ENCODE data around the gene PHOX2A. TPM values are rescaled to one million over a fixed set of nuclear protein-coding genes. Genes with fewer than 3 reads are reported as not detected.
"Not testable (repeated sequence)": the region's sequence is repeated elsewhere in the genome, so short reads cannot be mapped to it uniquely, and the experiment has no call there.

The PHOX2A gene
- polyA plus RNA-seq (ENCODE audit: insufficient read length in 3 of 3) = not detected
- long read RNA-seq, donor 1 = 0 reads
- long read RNA-seq, donor 2 = 0 reads
- long read RNA-seq, donor 3 = 0 reads
- long read RNA-seq, donor 4 = 0 reads
- long read RNA-seq, donor 5 = 0 reads
- long read RNA-seq, donor 6 = 0 reads
- long read RNA-seq, donor 7 = 0 reads
- long read RNA-seq, donor 8 = 0 reads
- long read RNA-seq, donor 9 = 0 reads
- long read RNA-seq, donor 10 = 0 reads
- long read RNA-seq, donor 11 = 0 reads
- long read RNA-seq, donor 12 = 0 reads
- long read RNA-seq, donor 13 = 0 reads
- long read RNA-seq, donor 14 = 0 reads
- long read RNA-seq, donor 15, transcript PHOX2A-201 (3 exons, 1,699 nt) = major isoform, 9 of 9 reads
- long read RNA-seq, donor 15, partial matches to known transcripts = 0 of 9 reads
- long read RNA-seq, donor 15, other reads (novel, unspliced or antisense) = 0 of 9 reads
- long read RNA-seq, donor 16, partial matches to known transcripts = 125 of 125 reads
- long read RNA-seq, donor 16, other reads (novel, unspliced or antisense) = 0 of 125 reads

- no peak for DNase-seq
These were observed at the start of gene PHOX2A for GRCh38 chr11:72244060-72244360. PHOX2A (minus strand) TSS chr11:72244176; CDS start chr11:72244004, 172 bp downstream.

- no peak for DNase-seq
These were observed 49.4 kb upstream of the PHOX2A start for GRCh38 chr11:72293391-72293790.

GRCh38 chr11:72292106-72292785 is 48.3 kb upstream of the PHOX2A start:
- DNase-seq = no peak

GRCh38 chr11:72290741-72291140 is 46.8 kb upstream of the PHOX2A start:
- not testable (repeated sequence) for DNase-seq

GRCh38 chr11:72287293-72287692 is 43.3 kb upstream of the PHOX2A start:
- no peak for DNase-seq

GRCh38 chr11:72283947-72284346 is 40.0 kb upstream of the PHOX2A start:
- no peak for DNase-seq

- DNase-seq = no peak
These were observed 36.8 kb upstream of the PHOX2A start for GRCh38 chr11:72280726-72281315.

- DNase-seq = no peak
These were observed 36.1 kb upstream of the PHOX2A start for GRCh38 chr11:72280037-72280436.

GRCh38 chr11:72278905-72279304 is 34.9 kb upstream of the PHOX2A start:
- no peak for DNase-seq

- no peak for DNase-seq
These were observed 30.5 kb upstream of the PHOX2A start for GRCh38 chr11:72274435-72274834.

- no peak for DNase-seq
These were observed 28.0 kb upstream of the PHOX2A start for GRCh38 chr11:72271980-72272379.

GRCh38 chr11:72267956-72268617 is 24.1 kb upstream of the PHOX2A start:
- no peak for DNase-seq

GRCh38 chr11:72266960-72267359 is 23.0 kb upstream of the PHOX2A start:
- not testable (repeated sequence) for DNase-seq

- no peak for DNase-seq
These were observed 22.0 kb upstream of the PHOX2A start for GRCh38 chr11:72265951-72266350.

- no peak for DNase-seq
These were observed 19.4 kb upstream of the PHOX2A start for GRCh38 chr11:72263361-72263760.

- no peak for DNase-seq
These were observed 16.6 kb upstream of the PHOX2A start for GRCh38 chr11:72260574-72260973.

- DNase-seq = no peak
These were observed 15.5 kb upstream of the PHOX2A start for GRCh38 chr11:72259490-72259889.

GRCh38 chr11:72257570-72257969 is 13.6 kb upstream of the PHOX2A start:
- DNase-seq = no peak

- DNase-seq = no peak
These were observed 10.5 kb upstream of the PHOX2A start for GRCh38 chr11:72254299-72254993.

GRCh38 chr11:72253392-72253791 is 9.4 kb upstream of the PHOX2A start:
- no peak for DNase-seq

GRCh38 chr11:72251614-72252013 is 7.6 kb upstream of the PHOX2A start:
- DNase-seq = no peak
